Measurements from ENCODE around the gene ARRB2.

GRCh38 chr17:4665027-4665426 lies 45.4 kb upstream of the ARRB2 start:
- TF ChIP-seq POLR2A (IDR thresholded peaks at IDR 0.05) (no peak), CTCF (IDR thresholded peaks at IDR 0.05 in 4 of 5, conservative IDR thresholded peaks at IDR 0.05 in 1 of 5) (no peak)
